Prostate gland (tissue), 2 donors: ENCODE data around the gene RNF215.

Experiments
- POLR2A ChIP-seq: fragments of 450-650 bp; IDR thresholded peaks from one replicate; pipeline ENCODE4 v1.6.1; 2016; ENCODE audit warnings: antibody characterized with exemption, mild to moderate bottlenecking
- TF ChIP-seq, protein P1 (sequence below), 4 experiments: fragments of 200-600 bp in 2 of 4; fragments of 450-650 bp in 2 of 4; sonication (generic) in 2 of 4; IDR thresholded peaks; 1 replicate in 3 of 4; 2 replicates in 1 of 4; pipeline ENCODE4 v1.5.1; 2016 to 2019; ENCODE audit warnings: antibody characterized with exemption in 4 of 4, mild to moderate bottlenecking in 2 of 4, moderate library complexity in 2 of 4

GRCh38 chr22:30430933-30431332 is 43.7 kb upstream of the RNF215 start:
- TF ChIP-seq, protein P1, sequence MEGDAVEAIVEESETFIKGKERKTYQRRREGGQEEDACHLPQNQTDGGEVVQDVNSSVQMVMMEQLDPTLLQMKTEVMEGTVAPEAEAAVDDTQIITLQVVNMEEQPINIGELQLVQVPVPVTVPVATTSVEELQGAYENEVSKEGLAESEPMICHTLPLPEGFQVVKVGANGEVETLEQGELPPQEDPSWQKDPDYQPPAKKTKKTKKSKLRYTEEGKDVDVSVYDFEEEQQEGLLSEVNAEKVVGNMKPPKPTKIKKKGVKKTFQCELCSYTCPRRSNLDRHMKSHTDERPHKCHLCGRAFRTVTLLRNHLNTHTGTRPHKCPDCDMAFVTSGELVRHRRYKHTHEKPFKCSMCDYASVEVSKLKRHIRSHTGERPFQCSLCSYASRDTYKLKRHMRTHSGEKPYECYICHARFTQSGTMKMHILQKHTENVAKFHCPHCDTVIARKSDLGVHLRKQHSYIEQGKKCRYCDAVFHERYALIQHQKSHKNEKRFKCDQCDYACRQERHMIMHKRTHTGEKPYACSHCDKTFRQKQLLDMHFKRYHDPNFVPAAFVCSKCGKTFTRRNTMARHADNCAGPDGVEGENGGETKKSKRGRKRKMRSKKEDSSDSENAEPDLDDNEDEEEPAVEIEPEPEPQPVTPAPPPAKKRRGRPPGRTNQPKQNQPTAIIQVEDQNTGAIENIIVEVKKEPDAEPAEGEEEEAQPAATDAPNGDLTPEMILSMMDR (IDR thresholded peaks at IDR 0.05), result no peak
- TF ChIP-seq POLR2A, result no peak
